ENCODE data around the gene WDR59.
"Not testable (repeated sequence)": the region's sequence is repeated elsewhere in the genome, so short reads cannot be mapped to it uniquely, and the experiment has no call there.

Gene WDR59

GRCh38 chr16:74846714-74847113 is 138.2 kb downstream of the WDR59 start:
- DNase-seq: no peak

GRCh38 chr16:74844041-74844980 is 140.6 kb downstream of the WDR59 start:
- no peak for DNase-seq

GRCh38 chr16:74843381-74844035 is 141.4 kb downstream of the WDR59 start:
- DNase-seq: not testable (repeated sequence)

GRCh38 chr16:74842413-74842812 is 142.5 kb downstream of the WDR59 start:
- no peak for DNase-seq

GRCh38 chr16:74841904-74842303 is 143.0 kb downstream of the WDR59 start:
- no peak for DNase-seq

GRCh38 chr16:74841469-74841868 is 143.5 kb downstream of the WDR59 start:
- no peak for DNase-seq

- DNase-seq: no peak
Measured at GRCh38 chr16:74837056-74837455, 147.9 kb downstream of the WDR59 start.

- DNase-seq: no peak
Measured at GRCh38 chr16:74836111-74836671, 148.7 kb downstream of the WDR59 start.

- DNase-seq: no peak
Measured at GRCh38 chr16:74832228-74832627, 152.7 kb downstream of the WDR59 start.

- DNase-seq: no peak
Measured at GRCh38 chr16:74831467-74831866, 153.5 kb downstream of the WDR59 start.

- no peak for DNase-seq
Measured at GRCh38 chr16:74830648-74831047, 154.3 kb downstream of the WDR59 start.

GRCh38 chr16:74829637-74830036 is 155.3 kb downstream of the WDR59 start:
- DNase-seq: no peak

GRCh38 chr16:74825941-74826340 is 159.0 kb downstream of the WDR59 start:
- no peak for DNase-seq

GRCh38 chr16:74825016-74825415 is 159.9 kb downstream of the WDR59 start:
- no peak for DNase-seq

All from suppressor macrophage treated with lipopolysaccharide for 4 hours (primary cell).